Stomach (tissue), 4 donors: ENCODE results near the gene LVRN.

ENCODE experiments used
- CTCF ChIP-seq, 7 experiments: fragments of 450-650 bp in 4 of 7; fragments of 200-600 bp in 3 of 7; sonication (generic) in 3 of 7; IDR thresholded peaks; one replicate each; pipeline ENCODE4 v1.5.1; 2016 to 2019; ENCODE audit warnings: antibody characterized with exemption in 7 of 7, control low read depth in 2 of 7, mild to moderate bottlenecking in 1 of 7
- EP300 ChIP-seq: sonication (generic); formaldehyde crosslinking; IDR thresholded peaks from one replicate; pipeline ENCODE4 v1.6.1; 2017; ENCODE audit warnings: antibody characterized with exemption
- POLR2A ChIP-seq, 4 donors: fragments of 450-650 bp; IDR thresholded peaks; one replicate each; pipeline ENCODE4 v1.6.1; 2016; ENCODE audit warnings: antibody characterized with exemption in 4 of 4, control low read depth in 2 of 4, mild to moderate bottlenecking in 1 of 4, moderate library complexity in 1 of 4
- POLR2AphosphoS5 ChIP-seq, 3 donors: sonication (generic); formaldehyde crosslinking; IDR thresholded peaks; one replicate each; pipeline ENCODE4 v1.6.1; 2016; ENCODE audit warnings: antibody characterized with exemption in 3 of 3

GRCh38 chr5:116032094-116032517, 69.8 kb downstream of the LVRN start, which contains the start of gene ARL14EPL:
- TF ChIP-seq CTCF (IDR thresholded peaks at IDR 0.05) (peak in 1 of 7 experiments; percentile 29), EP300 (no peak), POLR2AphosphoS5 (IDR thresholded peaks at IDR 0.05) (no peak), POLR2A (IDR thresholded peaks at IDR 0.05) (no peak)
